Activated T-helper 2 cell treated with anti-CD3 and anti-CD28 coated beads, Interferon-gamma antibody, Interleukin-2, Interleukin-4, amounts not matched to agents 10 μg/mL and 5 μg/mL and 100 μg/mL, durations not matched to agents 14 hours and 24 hours and 36 hours (primary cell): ENCODE measurements around the gene AUTS2. TPM values are rescaled to one million over a fixed set of nuclear protein-coding genes. Genes with fewer than 3 reads are reported as not detected.

Source experiments
- DNase-seq: peaks from one replicate; pipeline ENCODE4 v3.0.0; 2021; ENCODE audit warnings: low spot score
- H3K27ac Mint-ChIP-seq: one replicate; pipeline ENCODE4 v1.8.0; 2021; ENCODE audit warnings: mixed read lengths
- H3K27me3 Mint-ChIP-seq: one replicate; pipeline ENCODE4 v1.8.0; 2021; ENCODE audit warnings: low read depth, mixed read lengths
- H3K36me3 Mint-ChIP-seq: one replicate; pipeline ENCODE4 v1.8.0; 2021; ENCODE audit warnings: low read depth, mixed read lengths
- H3K4me1 Mint-ChIP-seq: one replicate; pipeline ENCODE4 v1.8.0; 2021; ENCODE audit warnings: low read depth, mixed read lengths
- H3K4me3 Mint-ChIP-seq: one replicate; pipeline ENCODE4 v1.8.0; 2021; ENCODE audit warnings: low read depth, mild to moderate bottlenecking, moderate library complexity, mixed read lengths
- H3K9me3 Mint-ChIP-seq: one replicate; pipeline ENCODE4 v1.8.0; 2021; ENCODE audit warnings: mixed read lengths
- intact Hi-C: fragments of 100-400 bp; cut with micrococcal nuclease; formaldehyde crosslinking; loops from one replicate; pipeline ENCODE4 v1.15.1; 2023
- total RNA-seq: library from RNA; stranded (reverse); gene quantifications from 2 replicates; pipeline ENCODE4 v1.2.3, GENCODE V29; 2022

Gene AUTS2
- total RNA-seq, 1 donor from 2014 or later = 1.1 TPM

- no peak for DNase-seq
- Mint-ChIP-seq H3K27me3 (no peaks in the 10 kb centered on the region), H3K4me3 (no peak overlapping the region), H3K4me1 (no peaks in the 10 kb centered on the region), H3K9me3 (peaks cover 4% of the 10 kb centered on the region), H3K27ac (no peak overlapping the region), H3K36me3 (no peaks in the 10 kb centered on the region)
- intact Hi-C loops = no loop called here
Observed at GRCh38 chr7:70093205-70093904, 495.1 kb downstream of the AUTS2 start.

DNA sequence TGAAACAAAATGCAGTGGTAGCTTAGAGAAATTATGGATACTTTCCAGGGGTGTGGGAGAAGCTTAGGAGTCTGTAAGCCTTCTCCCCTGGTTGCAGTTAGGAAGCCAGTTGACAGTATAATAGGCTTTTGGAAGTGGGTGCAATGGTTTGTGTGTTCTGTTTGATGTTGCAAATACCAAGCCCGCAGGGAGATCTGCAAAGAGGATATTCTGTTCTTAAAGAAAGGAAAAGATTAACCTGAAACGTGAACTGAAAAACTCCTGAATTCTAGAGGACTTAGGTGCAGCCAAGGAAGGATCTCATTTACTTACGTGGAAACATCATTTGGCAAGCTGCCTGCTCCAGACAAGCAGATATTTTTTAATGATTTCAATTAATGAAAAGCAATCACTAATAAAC lies 496.6 kb downstream of the AUTS2 start:
- no peak for DNase-seq
- intact Hi-C loops = no loop called here
- Mint-ChIP-seq H3K9me3 (peaks cover 4% of the 10 kb centered on the region), H3K4me1 (no peaks in the 10 kb centered on the region), H3K27me3 (no peaks in the 10 kb centered on the region), H3K27ac (no peak overlapping the region), H3K36me3 (no peaks in the 10 kb centered on the region), H3K4me3 (no peak overlapping the region)

DNA sequence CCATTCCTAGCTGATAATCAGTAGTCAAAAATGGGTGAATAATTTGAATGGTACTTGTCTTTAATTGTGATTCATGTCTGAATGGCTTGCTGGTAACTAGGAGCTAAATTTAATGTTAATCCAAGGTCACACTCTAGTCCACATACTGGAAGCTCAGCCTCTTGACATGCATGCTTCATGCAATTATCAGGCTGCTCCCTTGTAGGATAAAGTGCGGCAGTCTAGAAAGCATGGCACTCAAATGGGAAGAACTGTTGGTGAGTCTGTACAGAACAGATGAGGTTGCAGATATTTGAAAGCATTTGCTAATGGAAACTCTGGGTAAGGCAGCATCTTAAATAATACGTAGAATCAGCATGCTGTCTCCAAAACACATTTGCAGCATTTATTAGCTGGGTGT lies 499.4 kb downstream of the AUTS2 start:
- no peak overlapping the region for H3K27ac Mint-ChIP-seq
- no peak overlapping the region for H3K4me3 Mint-ChIP-seq
- H3K27me3 Mint-ChIP-seq = no peaks in the 10 kb centered on the region
- peaks cover 4% of the 10 kb centered on the region for H3K9me3 Mint-ChIP-seq
- H3K4me1 Mint-ChIP-seq = no peaks in the 10 kb centered on the region
- intact Hi-C loops = no loop called here
- no peak for DNase-seq
- H3K36me3 Mint-ChIP-seq = no peaks in the 10 kb centered on the region

DNA sequence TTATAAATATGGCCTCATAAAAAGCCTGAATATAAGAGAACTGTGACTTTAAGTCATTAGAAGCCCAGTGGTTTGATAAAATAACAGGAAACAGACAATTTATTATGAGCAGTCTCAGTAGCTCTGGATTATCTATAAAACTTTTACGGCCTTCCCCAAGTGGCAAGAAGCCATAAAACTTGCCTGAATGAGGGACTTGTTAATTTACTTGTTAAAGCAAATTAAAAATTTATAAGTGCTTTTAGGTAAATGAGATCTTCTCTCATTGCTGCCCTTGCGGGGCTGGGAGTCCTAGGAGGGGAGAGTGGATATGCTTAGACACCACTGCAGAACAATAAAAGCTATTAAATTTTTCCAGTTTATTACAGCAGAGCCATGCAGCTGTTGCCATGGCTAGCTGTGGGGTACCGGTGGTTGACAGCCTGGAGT lies 499.9 kb downstream of the AUTS2 start:
- Mint-ChIP-seq H3K36me3 (no peaks in the 10 kb centered on the region), H3K4me3 (no peak overlapping the region), H3K27ac (no peak overlapping the region), H3K4me1 (no peaks in the 10 kb centered on the region), H3K9me3 (peaks cover 4% of the 10 kb centered on the region), H3K27me3 (no peaks in the 10 kb centered on the region)
- intact Hi-C loops = no loop called here
- DNase-seq = no peak

GRCh38 chr7:70098905-70099672 lies 500.8 kb downstream of the AUTS2 start:
- intact Hi-C loops = no loop called here
- peaks cover 4% of the 10 kb centered on the region for H3K9me3 Mint-ChIP-seq
- no peak overlapping the region for H3K27ac Mint-ChIP-seq
- H3K27me3 Mint-ChIP-seq = no peaks in the 10 kb centered on the region
- H3K4me1 Mint-ChIP-seq = no peaks in the 10 kb centered on the region
- H3K36me3 Mint-ChIP-seq = no peaks in the 10 kb centered on the region
- DNase-seq = no peak
- H3K4me3 Mint-ChIP-seq = no peak overlapping the region

- no peak overlapping the region for H3K27ac Mint-ChIP-seq
- H3K36me3 Mint-ChIP-seq = no peaks in the 10 kb centered on the region
- intact Hi-C loops = no loop called here
- H3K4me3 Mint-ChIP-seq = no peak overlapping the region
- no peaks in the 10 kb centered on the region for H3K9me3 Mint-ChIP-seq
- no peaks in the 10 kb centered on the region for H3K4me1 Mint-ChIP-seq
- H3K27me3 Mint-ChIP-seq = no peaks in the 10 kb centered on the region
- no peak for DNase-seq
Observed at GRCh38 chr7:70104243-70104642, 506.0 kb downstream of the AUTS2 start.

DNA sequence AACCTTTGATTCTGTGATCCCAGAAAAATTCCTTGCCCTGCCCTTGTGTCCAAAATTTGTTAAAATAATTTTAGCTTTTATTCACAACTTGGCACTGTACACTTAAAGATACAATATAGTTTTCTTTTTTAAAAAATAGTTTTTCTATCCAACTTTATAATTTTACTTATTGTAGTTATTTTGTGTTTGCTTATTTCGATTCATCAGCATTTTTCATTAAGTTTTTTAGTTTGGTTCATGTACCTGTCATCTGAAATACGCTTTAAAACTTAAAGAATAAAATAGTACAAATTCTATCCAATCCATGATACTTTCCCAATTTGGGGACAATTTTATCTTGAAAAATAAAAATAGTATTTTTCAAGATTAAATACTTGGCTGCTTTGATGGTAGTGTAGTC lies 514.8 kb downstream of the AUTS2 start:
- no peak for DNase-seq
- Mint-ChIP-seq H3K27ac (no peak overlapping the region), H3K27me3 (no peaks in the 10 kb centered on the region), H3K36me3 (no peaks in the 10 kb centered on the region), H3K4me3 (no peak overlapping the region), H3K4me1 (no peaks in the 10 kb centered on the region), H3K9me3 (no peaks in the 10 kb centered on the region)
- intact Hi-C loops = no loop called here

DNA sequence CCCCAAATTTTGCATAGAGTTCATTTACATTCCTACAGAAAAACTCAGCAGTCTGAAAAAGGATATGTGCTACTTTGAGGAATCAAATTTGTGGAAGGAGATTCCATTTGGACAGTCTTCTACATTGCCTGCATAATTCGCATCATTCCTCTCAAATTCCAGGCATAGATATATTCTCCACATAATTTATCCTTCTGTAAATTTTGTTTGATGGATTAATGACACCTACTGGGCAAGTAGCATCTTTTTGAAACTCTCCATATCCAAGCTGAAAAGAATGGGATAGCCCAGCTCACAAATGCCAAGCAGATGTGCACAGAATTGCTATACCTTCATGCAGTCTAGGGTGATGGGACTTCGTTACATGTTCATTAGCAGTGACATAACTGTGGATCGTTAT lies 515.3 kb downstream of the AUTS2 start:
- no peaks in the 10 kb centered on the region for H3K27me3 Mint-ChIP-seq
- intact Hi-C loops = no loop called here
- H3K36me3 Mint-ChIP-seq = no peaks in the 10 kb centered on the region
- H3K27ac Mint-ChIP-seq = no peak overlapping the region
- no peak for DNase-seq
- no peaks in the 10 kb centered on the region for H3K4me1 Mint-ChIP-seq
- no peak overlapping the region for H3K4me3 Mint-ChIP-seq
- no peaks in the 10 kb centered on the region for H3K9me3 Mint-ChIP-seq

GRCh38 chr7:70114806-70115205 lies 516.5 kb downstream of the AUTS2 start:
- intact Hi-C loops = no loop called here
- no peaks in the 10 kb centered on the region for H3K9me3 Mint-ChIP-seq

DNA sequence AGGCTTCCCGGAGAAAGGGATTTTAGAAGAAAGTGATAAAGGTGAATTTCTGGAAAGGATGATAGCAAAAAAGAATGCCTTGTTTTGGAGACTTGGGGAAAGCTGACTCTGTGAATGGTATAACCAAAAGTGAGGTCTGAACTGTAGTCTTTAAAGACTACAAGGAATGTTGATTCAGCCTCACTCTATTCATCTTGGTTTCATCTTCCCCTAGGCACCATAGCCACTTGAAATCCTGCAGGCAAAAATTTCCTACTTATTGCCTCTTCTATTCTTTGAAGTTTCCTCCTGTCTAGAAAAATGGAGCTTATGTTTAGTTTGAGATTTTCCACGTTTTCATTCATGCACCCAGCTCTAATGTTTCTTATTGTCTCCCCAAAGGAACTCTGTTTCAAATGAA lies 518.0 kb downstream of the AUTS2 start:
- no peak overlapping the region for H3K27ac Mint-ChIP-seq
- no peak overlapping the region for H3K4me3 Mint-ChIP-seq
- intact Hi-C loops = no loop called here
- H3K4me1 Mint-ChIP-seq = no peaks in the 10 kb centered on the region
- no peak for DNase-seq
- H3K27me3 Mint-ChIP-seq = no peaks in the 10 kb centered on the region
- H3K36me3 Mint-ChIP-seq = no peaks in the 10 kb centered on the region
- H3K9me3 Mint-ChIP-seq = peaks cover 6% of the 10 kb centered on the region

More at GRCh38 chr7:70114806-70115205, 516.5 kb downstream of the AUTS2 start:
- Mint-ChIP-seq H3K27ac (no peak overlapping the region), H3K4me3 (no peak overlapping the region), H3K27me3 (no peaks in the 10 kb centered on the region), H3K36me3 (no peaks in the 10 kb centered on the region), H3K4me1 (no peaks in the 10 kb centered on the region)
- DNase-seq = no peak

- peaks cover 12% of the 10 kb centered on the region for H3K9me3 Mint-ChIP-seq
- no peaks in the 10 kb centered on the region for H3K27me3 Mint-ChIP-seq
- no peak overlapping the region for H3K4me3 Mint-ChIP-seq
- H3K36me3 Mint-ChIP-seq = no peaks in the 10 kb centered on the region
- no peak overlapping the region for H3K27ac Mint-ChIP-seq
- intact Hi-C loops = no loop called here
- DNase-seq = no peak
- no peaks in the 10 kb centered on the region for H3K4me1 Mint-ChIP-seq
Observed at GRCh38 chr7:70116867-70117266, 518.6 kb downstream of the AUTS2 start.

DNA sequence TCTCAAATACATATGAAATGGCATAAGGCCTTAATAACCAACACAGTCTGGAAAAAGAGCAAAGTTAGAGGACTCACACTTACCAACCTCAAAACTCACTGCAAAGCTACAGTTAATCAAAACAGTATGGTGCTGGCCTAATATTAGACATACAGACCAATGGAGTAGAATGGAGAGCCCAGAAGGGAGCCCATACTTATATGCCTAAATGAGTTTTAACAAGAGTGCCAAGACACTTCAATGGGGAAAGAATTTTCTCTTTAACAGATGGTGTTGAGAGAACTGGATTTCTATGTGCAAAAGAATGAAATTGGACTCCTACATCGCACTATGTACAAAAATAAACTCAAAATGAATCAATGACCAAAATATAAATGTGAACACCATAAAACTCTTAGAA lies 522.6 kb downstream of the AUTS2 start:
- no peak for DNase-seq
- H3K9me3 Mint-ChIP-seq = peaks cover 34% of the 10 kb centered on the region
- no peak overlapping the region for H3K4me3 Mint-ChIP-seq
- no peaks in the 10 kb centered on the region for H3K4me1 Mint-ChIP-seq
- H3K36me3 Mint-ChIP-seq = no peaks in the 10 kb centered on the region
- intact Hi-C loops = no loop called here
- no peak overlapping the region for H3K27ac Mint-ChIP-seq
- no peaks in the 10 kb centered on the region for H3K27me3 Mint-ChIP-seq

DNA sequence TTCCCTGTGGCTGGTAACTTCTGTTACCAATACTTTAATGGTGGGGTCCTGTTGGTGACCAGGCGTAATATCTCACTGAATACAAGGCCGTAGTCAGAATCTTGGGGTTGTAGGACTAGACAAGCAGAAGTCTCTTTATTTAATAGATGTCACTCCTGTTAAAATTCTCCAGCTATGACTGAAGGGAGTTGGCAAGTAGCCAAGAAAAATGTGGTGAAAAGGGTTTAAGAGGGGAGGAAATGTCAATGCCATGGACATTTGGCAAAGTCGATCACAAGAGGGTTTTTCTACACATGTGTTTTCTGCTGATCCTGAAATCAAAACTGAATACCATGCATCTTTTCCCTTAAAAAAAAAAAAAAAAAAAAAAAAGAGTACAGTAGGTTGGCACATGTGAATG lies 533.5 kb downstream of the AUTS2 start:
- H3K27ac Mint-ChIP-seq = no peak overlapping the region
- no peaks in the 10 kb centered on the region for H3K27me3 Mint-ChIP-seq
- intact Hi-C loops = no loop called here
- peaks cover 11% of the 10 kb centered on the region for H3K9me3 Mint-ChIP-seq
- no peaks in the 10 kb centered on the region for H3K4me1 Mint-ChIP-seq
- H3K4me3 Mint-ChIP-seq = no peak overlapping the region
- DNase-seq = no peak
- H3K36me3 Mint-ChIP-seq = no peaks in the 10 kb centered on the region
